ACC112 (cell line): ENCODE results near the gene JARID2.

Experiments used
- H2AFZ ChIP-seq: fragments of 200-600 bp; sonication (generic); one replicate; pipeline ENCODE4 v1.6.0; 2017; ENCODE audit warnings: antibody characterized with exemption, low read length; ENCODE audit not compliant: unreplicated experiment
- H3K27ac ChIP-seq: fragments of 200-600 bp; sonication (generic); 2 replicates; pipeline ENCODE4 v1.5.1; 2014; ENCODE audit warnings: low read depth, mild to moderate bottlenecking, antibody characterized with exemption, low read length, moderate library complexity
- H3K27me3 ChIP-seq: fragments of 200-600 bp; sonication (generic); 2 replicates; pipeline ENCODE4 v1.6.1; 2014; ENCODE audit warnings: mild to moderate bottlenecking, antibody characterized with exemption, low read length, moderate library complexity, mixed read lengths; ENCODE audit not compliant: insufficient read depth
- H3K36me3 ChIP-seq: fragments of 200-600 bp; sonication (generic); 2 replicates; pipeline ENCODE4 v1.6.1; 2016; ENCODE audit warnings: mild to moderate bottlenecking, antibody characterized with exemption, low read length, moderate library complexity, mixed read lengths; ENCODE audit not compliant: insufficient read depth
- H3K4me1 ChIP-seq: fragments of 200-600 bp; sonication (generic); one replicate; pipeline ENCODE4 v1.6.1; 2016; ENCODE audit warnings: low read length, mixed read lengths; ENCODE audit not compliant: insufficient read depth, unreplicated experiment, control insufficient read depth
- H3K4me3 ChIP-seq: fragments of 200-600 bp; sonication (generic); 2 replicates; pipeline ENCODE4 v1.5.1; 2014; ENCODE audit warnings: mild to moderate bottlenecking, low read depth, low read length
- H3K79me2 ChIP-seq: fragments of 200-600 bp; sonication (generic); one replicate; pipeline ENCODE4 v1.6.0; 2016; ENCODE audit warnings: low read length; ENCODE audit not compliant: control insufficient read depth, unreplicated experiment, insufficient read depth

The JARID2 gene

DNA sequence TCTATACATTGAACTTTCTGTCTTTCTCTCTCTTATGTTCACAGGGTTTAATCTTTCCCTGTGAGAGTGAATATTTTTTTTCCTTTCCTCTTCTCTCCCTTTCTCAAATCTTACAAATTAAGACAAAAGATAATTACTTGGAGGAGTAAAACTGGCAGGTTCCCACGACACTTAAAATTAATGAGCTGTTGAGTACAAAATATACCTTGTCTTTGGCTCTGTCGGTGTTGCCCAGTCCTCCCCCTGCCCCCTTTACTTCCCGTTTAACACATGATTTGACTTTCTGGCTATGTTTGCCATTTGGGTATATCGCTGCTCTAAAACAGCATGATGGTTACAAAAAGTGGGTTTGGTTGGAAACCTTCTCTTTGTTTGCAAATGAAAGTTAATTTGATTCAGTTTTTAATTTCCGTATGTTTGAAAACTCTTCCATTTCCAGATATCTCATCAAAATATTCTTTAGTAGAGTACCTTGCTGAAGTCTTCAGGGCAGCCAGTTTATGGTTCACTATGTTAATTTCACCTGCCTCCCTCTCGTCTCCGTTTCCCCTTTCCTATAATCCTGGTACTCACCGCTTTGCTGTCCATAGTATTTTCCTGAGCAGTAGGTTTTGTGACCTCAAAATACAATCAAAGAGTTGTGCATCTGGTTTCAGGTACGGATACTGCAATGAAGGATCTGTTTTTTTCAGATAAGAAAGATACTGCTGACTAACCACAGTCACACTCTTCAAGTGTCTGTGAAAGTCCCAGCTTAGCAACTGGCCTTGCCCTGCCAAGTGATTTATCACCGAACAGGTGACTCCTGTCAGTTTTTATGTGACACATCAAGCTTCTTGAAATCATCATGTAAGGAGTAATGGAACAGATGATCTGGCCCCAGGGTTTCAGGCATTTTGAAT, 235.8 kb downstream of the JARID2 start:
- Histone ChIP-seq H3K4me1 (peaks cover 12% of the 10 kb centered on the region), H2AFZ (no peak overlapping the region), H3K27ac (no peak overlapping the region), H3K4me3 (no peak overlapping the region), H3K27me3 (no peaks in the 10 kb centered on the region), H3K36me3 (peaks cover 19% of the 10 kb centered on the region; the same call in 1 of the 2 replicates), H3K79me2 (peaks cover 7% of the 10 kb centered on the region)

DNA sequence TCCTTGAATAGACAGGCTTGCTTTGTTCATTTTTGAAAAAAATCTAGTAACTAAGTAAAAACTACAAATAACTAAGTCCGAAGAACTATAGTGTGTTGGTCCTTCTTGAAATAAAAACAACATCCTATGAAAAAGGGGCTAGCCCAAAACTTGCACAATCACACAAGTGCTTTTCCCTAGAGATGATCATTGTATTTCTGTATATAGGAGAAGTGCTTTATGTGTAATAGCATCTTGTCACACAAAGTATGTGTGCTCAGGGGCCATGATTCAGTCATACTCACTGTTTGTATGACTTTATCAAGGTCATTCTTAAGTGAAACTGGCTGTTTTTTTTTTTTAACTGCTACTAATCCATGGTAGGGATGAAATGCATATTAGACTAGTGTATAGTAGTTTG, 237.2 kb downstream of the JARID2 start:
- H2AFZ ChIP-seq: no peak overlapping the region
- no peaks in the 10 kb centered on the region for H3K27me3 ChIP-seq
- no peak overlapping the region for H3K27ac ChIP-seq
- H3K4me1 ChIP-seq: peaks cover 6% of the 10 kb centered on the region
- H3K4me3 ChIP-seq: no peak overlapping the region
- H3K79me2 ChIP-seq: peaks cover 7% of the 10 kb centered on the region
- peaks cover 19% of the 10 kb centered on the region; the same call in 1 of the 2 replicates for H3K36me3 ChIP-seq

DNA sequence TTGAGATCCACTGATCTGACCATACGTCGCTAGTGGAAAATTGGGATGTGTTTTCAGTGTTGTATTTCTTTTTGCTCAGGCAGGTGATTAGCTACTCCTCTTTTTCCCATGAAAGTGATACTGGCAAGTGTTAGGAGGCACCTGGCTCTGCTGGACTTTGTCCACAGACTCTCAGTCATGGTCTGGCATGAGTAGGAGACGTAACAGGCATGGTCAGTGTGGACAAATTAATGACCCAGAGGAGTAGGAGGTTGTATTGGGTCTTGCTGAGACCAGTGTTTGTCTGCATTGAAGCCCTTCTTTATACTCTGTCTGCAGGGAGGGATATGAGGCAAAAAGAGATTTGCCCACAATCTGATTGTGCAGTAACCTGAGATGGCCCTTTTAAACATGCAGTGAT, 238.3 kb downstream of the JARID2 start:
- Histone ChIP-seq H3K79me2 (peaks cover 7% of the 10 kb centered on the region), H3K27ac (no peak overlapping the region), H3K36me3 (peaks cover 19% of the 10 kb centered on the region; the same call in 1 of the 2 replicates), H3K4me3 (no peak overlapping the region), H3K27me3 (no peaks in the 10 kb centered on the region), H2AFZ (no peak overlapping the region), H3K4me1 (peaks cover 6% of the 10 kb centered on the region)

DNA sequence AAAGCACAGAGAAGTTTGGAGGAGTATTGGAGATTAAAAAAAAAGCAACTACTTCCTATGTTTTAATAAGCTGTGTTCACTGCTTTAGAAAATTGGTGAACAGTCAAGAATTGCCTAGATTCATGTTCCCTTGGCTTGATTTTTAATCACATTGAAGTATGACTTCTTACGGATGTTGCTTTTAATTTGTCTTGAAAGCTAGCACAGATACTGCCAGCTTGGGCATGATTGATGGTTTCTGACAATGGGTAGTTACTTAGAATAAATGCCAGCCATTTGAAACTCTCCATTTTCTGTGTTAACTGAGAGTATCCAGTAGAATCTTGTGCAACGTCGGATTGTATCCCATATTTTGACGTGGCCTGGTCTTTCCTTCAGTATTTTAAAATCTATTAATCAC, 239.0 kb downstream of the JARID2 start:
- Histone ChIP-seq H3K4me1 (peaks cover 2% of the 10 kb centered on the region), H3K79me2 (peaks cover 7% of the 10 kb centered on the region), H3K36me3 (peaks cover 19% of the 10 kb centered on the region; the same call in 1 of the 2 replicates), H2AFZ (no peak overlapping the region), H3K27ac (no peak overlapping the region), H3K4me3 (no peak overlapping the region), H3K27me3 (no peaks in the 10 kb centered on the region)

DNA sequence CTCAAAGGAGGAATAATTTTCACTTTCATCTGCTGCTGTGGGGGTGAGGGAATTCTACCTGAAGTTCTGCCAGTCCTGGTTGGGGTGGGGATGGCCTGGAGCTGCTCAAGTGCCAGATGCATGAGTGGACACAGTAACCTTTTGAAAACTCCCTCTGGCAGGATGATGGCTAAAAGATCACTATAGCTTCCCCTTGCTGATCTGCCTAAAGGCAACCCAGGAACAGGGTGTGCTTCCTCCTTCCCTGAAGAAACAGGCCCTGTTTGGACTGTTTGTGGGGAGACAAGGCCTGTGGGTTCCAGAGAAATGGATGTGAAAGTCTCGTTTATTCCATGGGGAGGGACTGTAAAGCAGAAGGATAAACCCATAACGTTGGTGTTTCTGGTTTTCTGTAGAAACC, 240.1 kb downstream of the JARID2 start:
- no peaks in the 10 kb centered on the region for H3K4me1 ChIP-seq
- H3K4me3 ChIP-seq: no peak overlapping the region
- no peak overlapping the region for H3K27ac ChIP-seq
- H3K27me3 ChIP-seq: no peaks in the 10 kb centered on the region
- peaks cover 3% of the 10 kb centered on the region for H3K79me2 ChIP-seq
- H3K36me3 ChIP-seq: peaks cover 18% of the 10 kb centered on the region; the same call in 1 of the 2 replicates
- H2AFZ ChIP-seq: no peak overlapping the region

DNA sequence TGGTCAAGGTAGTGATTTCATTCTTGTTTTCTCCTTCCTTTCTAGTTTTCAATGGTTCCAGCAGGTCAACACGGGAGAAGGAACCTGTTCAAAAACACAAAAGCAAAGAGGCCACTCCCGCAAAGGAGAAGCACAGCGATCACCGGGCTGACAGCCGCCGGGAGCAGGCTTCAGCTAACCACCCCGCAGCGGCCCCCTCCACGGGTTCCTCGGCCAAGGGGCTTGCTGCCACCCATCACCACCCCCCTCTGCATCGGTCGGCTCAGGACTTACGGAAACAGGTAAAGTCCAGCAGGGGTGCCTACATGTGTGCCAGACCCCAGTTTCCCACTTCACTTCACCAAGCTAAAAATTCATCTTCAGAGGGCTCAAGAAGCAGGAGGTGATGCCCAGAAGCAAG, 241.4 kb downstream of the JARID2 start:
- Histone ChIP-seq H3K79me2 (peaks cover 3% of the 10 kb centered on the region), H3K27ac (no peak overlapping the region), H3K4me1 (no peaks in the 10 kb centered on the region), H3K4me3 (no peak overlapping the region), H3K27me3 (no peaks in the 10 kb centered on the region), H3K36me3 (peaks cover 12% of the 10 kb centered on the region; the same call in 1 of the 2 replicates), H2AFZ (no peak overlapping the region)

DNA sequence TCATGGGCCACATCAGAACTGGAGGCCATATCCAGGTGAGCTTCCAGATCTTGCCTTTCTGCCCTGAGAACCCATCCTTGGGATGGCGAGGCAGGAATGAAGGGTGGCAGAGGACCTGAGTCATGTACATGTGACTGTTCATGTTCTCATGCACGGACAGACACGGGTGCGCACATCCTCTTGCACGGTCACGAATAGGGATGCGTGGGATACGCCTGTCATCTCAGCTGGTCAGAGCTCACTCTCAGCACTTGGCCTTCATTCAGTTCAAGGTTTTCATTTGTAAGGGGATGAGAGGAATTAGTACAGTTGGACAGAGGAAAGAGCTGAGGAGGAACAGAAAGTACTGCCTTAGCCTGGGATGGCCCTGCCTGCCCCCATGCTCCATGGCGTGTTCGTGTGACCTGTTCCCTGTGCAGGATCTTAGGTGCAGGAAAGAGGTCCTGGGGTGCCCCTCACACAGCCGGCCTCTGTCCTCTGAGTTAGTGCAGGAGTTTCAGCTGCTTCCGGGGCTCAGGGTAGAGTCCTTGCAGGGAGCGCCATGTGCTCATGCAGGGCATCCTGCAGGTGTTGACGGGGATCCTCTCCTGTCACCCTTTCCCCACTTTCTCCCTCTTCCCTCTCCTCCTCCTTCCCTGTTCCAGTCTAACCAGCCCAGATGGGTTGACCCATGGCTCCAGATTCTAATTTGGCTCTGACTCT, 243.5 kb downstream of the JARID2 start:
- Histone ChIP-seq H3K27ac (no peak overlapping the region), H3K4me3 (no peak overlapping the region), H3K36me3 (no peaks in the 10 kb centered on the region), H3K79me2 (no peaks in the 10 kb centered on the region), H3K4me1 (peaks cover 2% of the 10 kb centered on the region), H3K27me3 (no peaks in the 10 kb centered on the region), H2AFZ (no peak overlapping the region)

DNA sequence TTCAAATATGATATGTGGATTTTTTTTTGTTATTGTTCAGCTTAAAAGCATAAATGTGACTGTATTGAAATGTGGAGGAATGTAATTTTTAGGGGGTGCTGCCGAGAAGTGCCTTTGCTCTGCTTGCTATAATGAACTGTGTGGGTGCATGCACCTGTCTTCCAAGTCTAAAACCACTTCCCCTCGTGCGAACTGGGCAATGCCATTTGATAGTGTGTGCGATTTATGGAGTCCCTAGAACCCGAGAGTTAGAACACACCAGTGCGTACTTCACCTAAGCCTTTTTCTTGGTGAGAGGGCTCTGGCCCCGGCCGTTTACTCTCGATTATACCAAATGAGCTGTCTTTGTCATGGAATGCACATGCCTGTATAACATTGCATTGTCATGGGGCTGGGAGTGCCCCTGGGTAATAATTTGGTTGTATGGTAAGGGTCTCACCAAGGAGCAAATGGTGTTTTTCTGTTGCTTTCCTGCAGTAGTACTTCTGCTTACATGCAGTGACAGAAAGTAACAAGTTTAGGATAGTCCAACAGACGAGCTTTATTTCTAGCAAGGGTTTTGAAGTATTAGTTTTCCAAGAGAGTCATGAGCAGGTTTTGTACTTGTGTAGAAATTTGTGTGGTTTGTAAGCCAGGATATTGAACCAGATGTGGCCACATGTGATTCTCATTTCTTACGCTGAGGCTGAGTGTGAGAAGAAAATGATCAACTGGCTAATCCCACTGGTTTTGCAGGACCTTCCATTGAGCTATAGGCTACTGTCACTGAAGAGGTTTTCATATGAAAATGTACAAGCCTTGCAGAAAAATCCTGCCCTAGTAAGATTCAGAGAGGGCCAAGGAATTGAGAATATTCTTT, 244.6 kb downstream of the JARID2 start:
- Histone ChIP-seq H3K36me3 (0 out of 2 replicates have a peak, but pooled peaks cover 2% of the 10 kb centered on the region), H3K27me3 (no peaks in the 10 kb centered on the region), H3K4me1 (peaks cover 2% of the 10 kb centered on the region), H2AFZ (no peak overlapping the region), H3K79me2 (no peaks in the 10 kb centered on the region), H3K27ac (no peak overlapping the region), H3K4me3 (no peak overlapping the region)

DNA sequence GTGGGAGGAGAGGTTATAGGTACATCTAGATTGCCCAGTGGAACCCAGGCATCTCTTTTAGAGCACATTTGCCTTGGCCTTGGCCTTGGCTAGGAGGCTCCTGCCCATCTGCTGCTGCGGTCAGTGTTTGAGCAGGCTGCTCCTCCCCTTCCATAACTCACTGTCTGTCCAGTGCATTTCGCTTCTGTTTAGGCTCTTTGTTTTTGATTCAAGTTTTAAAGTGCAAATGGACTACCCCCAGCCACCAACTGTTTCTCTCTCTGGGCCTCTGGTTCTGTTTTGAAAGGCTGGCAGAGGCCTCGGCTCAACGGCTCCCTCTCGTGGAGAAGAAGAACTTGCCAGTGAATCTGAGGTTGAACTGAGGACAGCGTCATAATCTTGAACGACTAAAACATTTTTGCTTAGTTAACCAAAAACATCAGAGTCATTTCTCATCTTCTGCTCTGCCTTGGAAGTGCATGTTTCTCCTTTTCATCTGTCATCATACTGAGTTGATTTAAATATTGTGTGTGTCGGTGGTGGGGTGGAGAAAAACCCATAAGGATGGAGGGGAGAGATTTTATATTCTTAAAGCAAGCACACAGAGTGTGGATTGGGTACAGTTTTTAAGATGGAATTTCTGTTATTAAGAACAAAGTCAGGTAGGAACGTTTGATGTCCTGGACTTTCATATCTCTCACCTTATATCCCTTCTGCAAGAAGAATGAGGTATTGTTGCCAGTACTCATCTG, 245.6 kb downstream of the JARID2 start:
- peaks cover 2% of the 10 kb centered on the region for H3K4me1 ChIP-seq
- H3K4me3 ChIP-seq: no peak overlapping the region
- H3K36me3 ChIP-seq: 0 out of 2 replicates have a peak, but pooled peaks cover 3% of the 10 kb centered on the region
- H3K27me3 ChIP-seq: no peaks in the 10 kb centered on the region
- H2AFZ ChIP-seq: no peak overlapping the region
- no peaks in the 10 kb centered on the region for H3K79me2 ChIP-seq
- H3K27ac ChIP-seq: no peak overlapping the region

DNA sequence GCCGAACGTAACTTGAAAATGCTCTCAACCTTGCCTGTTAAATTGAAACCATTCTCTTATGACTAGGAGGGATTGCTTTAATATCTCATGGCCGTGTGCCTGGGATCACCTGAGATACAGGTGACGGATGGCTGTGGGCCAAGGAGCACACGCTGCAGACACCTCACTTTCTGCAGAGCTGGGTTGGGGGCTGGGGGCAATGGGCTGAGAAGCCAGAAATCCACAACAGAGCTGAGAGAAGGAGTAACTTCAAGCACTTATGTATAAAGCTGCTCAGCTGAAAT, 246.1 kb downstream of the JARID2 start:
- H3K36me3 ChIP-seq: 0 out of 2 replicates have a peak, but pooled peaks cover 3% of the 10 kb centered on the region
- no peak overlapping the region for H2AFZ ChIP-seq
- H3K79me2 ChIP-seq: no peaks in the 10 kb centered on the region
- H3K27ac ChIP-seq: no peak overlapping the region
- no peak overlapping the region for H3K4me3 ChIP-seq
- H3K4me1 ChIP-seq: peaks cover 2% of the 10 kb centered on the region
- no peaks in the 10 kb centered on the region for H3K27me3 ChIP-seq
